HEK293T (cell line): ENCODE results near the gene GRHL1.

Experiments
- CTCF ChIA-PET: fragments of 350-600 bp; formaldehyde crosslinking; extraction: SDS; loops from one replicate; lab custom pipeline; 2021; ENCODE audit warnings: antibody characterized with exemption, inconsistent platforms; lab: Yijun Ruan, JAX
- POLR2A ChIA-PET: fragments of 350-600 bp; formaldehyde crosslinking; extraction: SDS; loops from one replicate; lab custom pipeline; 2020; ENCODE audit warnings: antibody characterized with exemption, inconsistent platforms; lab: Yijun Ruan, JAX
- DNase-seq: peaks from one replicate; pipeline ENCODE4 v3.0.0; 2012; ENCODE audit warnings: mixed read lengths; ENCODE audit errors: extremely low spot score
- ARNT ChIP-seq: fragments of 450-650 bp; IDR thresholded peaks from 2 replicates; pipeline ENCODE4 v1.6.1; 2017; ENCODE audit warnings: mild to moderate bottlenecking
- BHLHE40 ChIP-seq: fragments of 450-650 bp; IDR thresholded peaks from 2 replicates; pipeline ENCODE4 v1.6.1; 2016; ENCODE audit warnings: mild to moderate bottlenecking, moderate library complexity, borderline replicate concordance
- CTBP1 ChIP-seq: fragments of 450-650 bp; IDR thresholded peaks from 2 replicates; pipeline ENCODE4 v1.6.1; 2016; ENCODE audit warnings: borderline replicate concordance
- ELF4 ChIP-seq: fragments of 450-650 bp; IDR thresholded peaks from 2 replicates; pipeline ENCODE4 v1.6.1; 2017; ENCODE audit warnings: antibody characterized with exemption
- FOXA1 ChIP-seq: fragments of 450-650 bp; IDR thresholded peaks from 2 replicates; pipeline ENCODE4 v1.6.1; 2016; ENCODE audit warnings: mild to moderate bottlenecking
- FOXK2 ChIP-seq: fragments of 450-650 bp; IDR thresholded peaks from 2 replicates; pipeline ENCODE4 v1.6.1; 2016; ENCODE audit warnings: mild to moderate bottlenecking
- FOXM1 ChIP-seq: fragments of 450-650 bp; IDR thresholded peaks from 2 replicates; pipeline ENCODE4 v1.6.1; 2017; ENCODE audit warnings: mild to moderate bottlenecking, borderline replicate concordance
- HDGF ChIP-seq: fragments of 450-650 bp; IDR thresholded peaks from 2 replicates; pipeline ENCODE4 v1.6.1; 2017; ENCODE audit warnings: antibody characterized with exemption, borderline replicate concordance
- L3MBTL2 ChIP-seq: fragments of 450-650 bp; conservative IDR thresholded peaks from 2 replicates; pipeline ENCODE4 v1.6.1; 2016; ENCODE audit warnings: mild to moderate bottlenecking
- LEF1 ChIP-seq: fragments of 450-650 bp; IDR thresholded peaks from 2 replicates; pipeline ENCODE4 v1.6.1; 2017; ENCODE audit warnings: mild to moderate bottlenecking, borderline replicate concordance
- NFRKB ChIP-seq: fragments of 450-650 bp; IDR thresholded peaks from 2 replicates; pipeline ENCODE4 v1.6.1; 2016; ENCODE audit warnings: mild to moderate bottlenecking, moderate library complexity
- SP1 ChIP-seq: fragments of 450-650 bp; IDR thresholded peaks from 2 replicates; pipeline ENCODE4 v1.6.1; 2017
- SUZ12 ChIP-seq: fragments of 450-650 bp; IDR thresholded peaks from 2 replicates; pipeline ENCODE4 v1.6.1; 2016; ENCODE audit warnings: mild to moderate bottlenecking
- TARDBP ChIP-seq: fragments of 450-650 bp; IDR thresholded peaks from 2 replicates; pipeline ENCODE4 v1.6.1; 2016
- ZNF384 ChIP-seq: fragments of 450-650 bp; IDR thresholded peaks from 2 replicates; pipeline ENCODE4 v1.6.1; 2016
- TF ChIP-seq, protein P1 (sequence below): fragments of 450-650 bp; IDR thresholded peaks from 2 replicates; pipeline ENCODE4 v1.6.1; 2016

The GRHL1 gene

DNA sequence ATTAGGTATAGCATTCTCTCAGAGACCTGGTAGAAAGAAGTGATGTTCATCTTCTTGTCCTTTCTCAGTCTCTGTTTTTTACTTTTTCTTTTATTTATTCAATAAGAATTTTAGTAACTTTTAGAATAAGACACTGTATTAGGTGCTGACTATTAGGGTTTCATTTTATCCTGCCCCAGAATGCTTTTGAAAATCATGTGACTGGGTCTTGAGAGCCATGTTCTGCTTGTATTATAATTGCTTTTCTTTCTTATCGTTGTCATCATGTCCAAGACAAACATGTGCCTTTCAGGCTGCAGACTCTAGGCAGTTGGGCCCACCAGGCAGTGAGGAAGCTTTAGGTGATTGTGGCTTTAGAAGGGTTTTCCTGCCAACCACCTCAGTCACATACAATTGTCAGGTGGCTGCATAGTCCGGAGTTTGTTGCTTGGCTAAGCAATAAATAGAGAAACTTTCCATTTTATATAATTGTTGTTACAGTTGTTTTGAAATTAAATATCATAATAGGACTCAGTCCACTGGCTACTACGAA lies 15.1 kb downstream of the GRHL1 start:
- DNase-seq = no peak
- TF ChIP-seq FOXK2 (no peak), CTBP1 (no peak), NFRKB (no peak), FOXA1 (no peak), ZNF384 (no peak), FOXM1 (no peak), HDGF (no peak), L3MBTL2 (no peak), LEF1 (no peak), SP1 (no peak), SUZ12 (no peak), ARNT (no peak), BHLHE40 (no peak)
- TF ChIP-seq, protein P1, sequence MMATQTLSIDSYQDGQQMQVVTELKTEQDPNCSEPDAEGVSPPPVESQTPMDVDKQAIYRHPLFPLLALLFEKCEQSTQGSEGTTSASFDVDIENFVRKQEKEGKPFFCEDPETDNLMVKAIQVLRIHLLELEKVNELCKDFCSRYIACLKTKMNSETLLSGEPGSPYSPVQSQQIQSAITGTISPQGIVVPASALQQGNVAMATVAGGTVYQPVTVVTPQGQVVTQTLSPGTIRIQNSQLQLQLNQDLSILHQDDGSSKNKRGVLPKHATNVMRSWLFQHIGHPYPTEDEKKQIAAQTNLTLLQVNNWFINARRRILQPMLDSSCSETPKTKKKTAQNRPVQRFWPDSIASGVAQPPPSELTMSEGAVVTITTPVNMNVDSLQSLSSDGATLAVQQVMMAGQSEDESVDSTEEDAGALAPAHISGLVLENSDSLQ = no peak
- ChIA-PET POLR2A (no interaction called here), CTCF (no interaction called here)

DNA sequence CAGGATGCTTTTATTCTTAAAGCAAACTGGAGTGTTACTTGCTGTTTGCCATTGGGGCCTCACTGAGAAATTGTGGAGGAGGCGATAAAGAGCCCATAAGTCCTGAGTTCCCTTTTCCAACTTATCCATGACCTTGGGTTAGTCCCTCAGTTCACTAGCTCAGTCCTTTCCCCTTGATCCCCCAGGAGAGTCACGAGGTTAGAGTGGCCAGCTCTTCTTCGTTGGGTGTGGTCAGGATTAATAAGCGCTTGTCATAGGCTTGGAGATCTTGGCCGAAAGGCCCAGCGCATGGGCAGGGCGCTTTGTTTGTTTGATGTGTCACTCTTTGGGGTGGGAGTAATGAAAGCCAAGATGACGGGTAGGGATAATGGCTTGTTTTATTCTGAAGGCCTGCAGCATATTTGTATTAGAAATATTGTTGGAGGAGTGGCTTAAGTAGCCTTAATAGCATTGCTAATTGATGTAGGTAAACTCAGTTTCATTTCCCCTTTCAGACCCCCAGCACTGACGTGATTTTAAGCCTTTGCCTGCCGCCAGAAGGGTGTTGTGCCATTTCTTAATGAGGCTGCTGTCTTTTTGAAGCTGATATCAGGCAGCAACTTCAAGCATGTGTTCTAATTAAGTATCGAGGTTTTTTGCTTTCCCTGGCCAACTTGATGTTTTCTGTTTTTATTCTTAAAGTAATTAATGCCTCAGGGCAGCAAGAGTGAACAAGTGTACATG lies 15.7 kb downstream of the GRHL1 start:
- ChIA-PET POLR2A (no interaction called here), CTCF (interaction anchor here (0.7 kb wide), 1 partner anchor 171 kb away, joined by 3 read pairs; no protein-coding TSS in a partner anchor)
- no peak for TF ChIP-seq FOXA1
- TF ChIP-seq NFRKB = no peak
- no peak for TF ChIP-seq SUZ12
- TF ChIP-seq FOXM1 = no peak
- TF ChIP-seq BHLHE40 = no peak
- TF ChIP-seq, protein P1 = no peak
- no peak for TF ChIP-seq ELF4
- no peak for TF ChIP-seq L3MBTL2
- TF ChIP-seq CTBP1 = no peak
- no peak for TF ChIP-seq HDGF
- TF ChIP-seq FOXK2 = no peak
- TF ChIP-seq LEF1 = no peak
- no peak for DNase-seq

DNA sequence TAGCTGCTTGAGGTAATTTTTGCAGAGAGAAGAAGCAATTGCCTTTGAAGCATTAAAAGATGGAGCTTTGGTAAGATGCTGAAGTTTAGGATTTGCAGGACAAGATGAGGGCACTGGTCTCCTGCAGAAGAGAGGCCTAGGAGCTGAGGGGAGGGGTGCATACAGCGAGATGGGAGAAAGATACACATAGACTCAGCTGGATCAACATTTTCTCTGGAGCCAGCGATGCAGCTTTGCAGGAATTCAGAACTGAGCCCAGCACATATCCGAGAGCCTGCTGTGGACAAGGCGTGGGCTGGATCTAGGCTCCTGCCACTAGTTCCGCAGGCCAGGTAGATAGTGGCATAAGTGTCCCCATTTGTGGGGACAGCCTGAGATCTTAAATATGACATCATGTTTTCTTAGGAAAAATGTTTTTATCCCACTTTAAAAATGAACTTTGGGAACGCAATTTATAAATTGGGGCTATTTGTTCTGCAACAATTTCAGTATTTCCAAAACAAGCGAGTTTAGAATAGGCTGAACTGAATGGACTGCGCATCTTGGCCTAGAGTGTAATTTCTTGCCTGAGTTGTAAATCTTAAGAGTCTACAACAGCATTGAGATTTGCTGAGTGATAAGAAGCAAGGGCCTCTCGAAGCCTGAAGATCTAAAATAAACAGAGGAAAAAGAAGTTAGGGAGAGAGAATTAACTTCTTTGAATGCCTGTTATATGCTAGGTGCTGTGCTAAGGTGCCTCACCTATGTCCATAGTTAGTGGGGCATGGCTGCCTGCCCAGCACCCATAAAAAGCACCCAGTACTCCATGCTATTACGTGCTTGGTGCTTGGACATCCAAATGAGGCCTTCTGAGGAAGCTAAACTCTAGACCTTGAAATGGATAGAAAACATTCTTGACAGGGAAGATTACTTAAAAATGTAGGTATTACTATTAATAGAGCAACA lies 17.3 kb downstream of the GRHL1 start:
- CTCF ChIA-PET = no interaction called here
- TF ChIP-seq FOXM1 = no peak
- TF ChIP-seq BHLHE40 = no peak
- TF ChIP-seq FOXK2 = no peak
- POLR2A ChIA-PET = no interaction called here
- DNase-seq = no peak

DNA sequence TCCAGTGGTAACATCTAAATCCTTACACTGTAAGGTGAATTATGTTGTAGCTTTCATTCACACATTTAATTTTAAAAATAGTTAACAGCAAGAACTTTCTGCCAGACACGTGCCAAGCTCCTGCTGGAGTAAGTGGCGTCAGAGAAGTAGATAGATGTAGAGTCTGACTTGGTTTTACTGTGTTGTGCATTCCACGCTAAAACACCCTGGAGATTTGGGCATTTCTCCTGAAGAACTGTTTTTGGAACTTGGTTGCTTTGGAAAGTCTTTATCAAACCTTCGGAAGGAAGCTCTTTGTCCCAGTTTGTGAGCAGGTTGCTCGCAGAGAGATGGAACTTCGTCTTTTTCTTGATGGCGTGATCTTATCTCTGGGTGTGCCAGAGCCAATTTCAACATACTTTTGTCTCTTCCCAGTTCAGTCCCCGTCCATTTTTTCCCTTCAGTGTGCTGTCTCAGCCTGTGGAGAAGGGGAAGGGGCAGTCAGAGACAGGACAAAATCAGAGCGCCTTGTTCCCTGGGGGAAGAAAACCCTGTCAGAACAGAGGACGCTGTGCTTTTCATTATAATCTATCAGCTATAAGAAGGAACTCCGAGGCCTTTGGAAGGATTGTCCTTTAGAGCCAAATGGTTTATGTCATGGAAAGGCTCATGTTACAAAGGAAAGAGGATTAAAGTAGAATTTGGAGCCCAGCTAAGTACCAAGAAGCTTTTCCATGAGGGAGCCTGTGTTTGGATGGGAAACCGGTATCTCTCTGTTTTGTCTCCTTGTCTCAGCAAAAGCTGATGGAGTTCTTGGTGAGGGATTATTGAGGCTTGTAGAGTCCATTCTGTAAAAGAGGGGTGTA lies 18.9 kb downstream of the GRHL1 start:
- ChIA-PET POLR2A (interaction anchor here (0.7 to 1.3 kb wide), 2 partner anchors 127 to 411 kb away, joined by 3 read pairs; partner anchors contain the start of gene TAF1B), CTCF (interaction anchor here (0.7 to 1.4 kb wide), 2 partner anchors 12 to 14 kb away, joined by 6 to 7 read pairs; no protein-coding TSS in a partner anchor)
- no peak for DNase-seq
- TF ChIP-seq ARNT (no peak), CTBP1 (no peak), LEF1 (no peak), ZNF384 (no peak), HDGF (no peak), FOXK2 (no peak), SUZ12 (no peak), BHLHE40 (no peak), FOXA1 (no peak), SP1 (no peak), ELF4 (no peak), L3MBTL2 (no peak), FOXM1 (no peak)
- TF ChIP-seq, protein P1 = no peak

DNA sequence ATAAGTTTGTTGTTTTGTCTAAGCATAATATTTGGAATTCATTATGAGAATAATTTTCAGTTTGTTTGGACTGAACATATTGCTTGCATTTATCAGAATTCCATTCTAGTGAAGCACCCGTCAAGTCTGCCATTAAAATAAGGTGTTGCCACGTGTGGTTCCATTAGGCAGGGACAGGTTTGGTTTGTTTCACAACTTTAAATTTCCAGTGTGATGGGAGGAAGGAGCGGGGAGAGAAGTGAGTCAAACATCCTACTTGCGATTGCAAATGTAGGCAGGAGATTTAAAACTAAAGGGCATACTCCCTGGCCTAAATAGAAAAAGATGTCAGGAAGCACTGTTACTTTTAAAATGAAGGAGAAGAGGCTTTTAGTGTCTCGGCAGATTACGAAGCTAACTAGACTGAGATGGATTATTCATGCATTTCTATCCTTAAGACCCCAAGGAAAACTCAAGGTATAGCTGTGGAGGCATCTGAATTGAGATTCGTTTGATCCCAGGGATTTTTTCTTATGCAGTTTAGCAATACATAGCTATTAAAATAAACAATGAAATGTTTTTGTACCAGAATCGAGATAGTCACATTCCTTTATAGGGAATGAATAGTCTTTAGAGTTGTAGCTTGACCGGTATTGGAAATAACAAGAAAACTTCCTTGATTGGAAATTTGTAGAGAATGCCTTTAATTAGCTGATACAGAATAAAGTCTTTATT lies 19.8 kb downstream of the GRHL1 start:
- no peak for TF ChIP-seq SP1
- TF ChIP-seq TARDBP = no peak
- no peak for TF ChIP-seq SUZ12
- TF ChIP-seq CTBP1 = no peak
- TF ChIP-seq L3MBTL2 = no peak
- TF ChIP-seq FOXK2 = no peak
- no peak for TF ChIP-seq ELF4
- TF ChIP-seq NFRKB = no peak
- TF ChIP-seq FOXA1 = no peak
- no peak for TF ChIP-seq HDGF
- ChIA-PET CTCF (interaction anchor here (1.0 to 1.9 kb wide), 2 partner anchors 10 to 13 kb away, joined by 4 to 13 read pairs; no protein-coding TSS in a partner anchor), POLR2A (interaction anchor here (1.3 kb wide), 1 partner anchor 128 kb away, joined by 3 read pairs; the partner anchor contains the start of gene TAF1B)
- DNase-seq = no peak
